Activated T-helper 1 cell treated with anti-CD3 and anti-CD28 coated beads, Interleukin-2, amount 50 U/mL, for 16 hours (primary cell): ENCODE measurements around the gene DNAJC2.
"Not testable (repeated sequence)": the region's sequence is repeated elsewhere in the genome, so short reads cannot be mapped to it uniquely, and the experiment has no call there.

Experiments
- DNase-seq, 2 donors: peaks; one replicate each; pipeline ENCODE4 v3.0.0-alpha.2; 2020; ENCODE audit warnings: low read depth in 1 of 2, low spot score in 1 of 2

DNAJC2 gene

DNA sequence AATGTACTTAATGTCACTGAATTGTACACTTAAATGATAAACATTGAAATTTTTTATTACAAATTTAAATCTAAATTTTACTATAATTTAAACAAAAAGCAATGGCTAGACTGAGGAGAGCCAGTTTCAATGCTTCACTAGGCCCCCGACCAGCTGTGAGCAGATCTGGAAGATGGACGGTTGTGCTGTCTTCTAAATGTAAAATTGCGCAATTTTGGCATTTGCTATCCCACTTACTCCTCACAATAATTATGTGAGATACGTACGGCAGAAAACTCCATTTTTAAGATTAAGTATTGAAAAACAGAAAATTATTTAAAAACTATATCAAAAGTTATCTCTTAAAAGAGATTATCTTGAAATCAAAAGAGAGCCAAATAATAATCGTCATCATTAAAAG, 71.2 kb downstream of the DNAJC2 start:
- DNase-seq = not testable (repeated sequence)

DNA sequence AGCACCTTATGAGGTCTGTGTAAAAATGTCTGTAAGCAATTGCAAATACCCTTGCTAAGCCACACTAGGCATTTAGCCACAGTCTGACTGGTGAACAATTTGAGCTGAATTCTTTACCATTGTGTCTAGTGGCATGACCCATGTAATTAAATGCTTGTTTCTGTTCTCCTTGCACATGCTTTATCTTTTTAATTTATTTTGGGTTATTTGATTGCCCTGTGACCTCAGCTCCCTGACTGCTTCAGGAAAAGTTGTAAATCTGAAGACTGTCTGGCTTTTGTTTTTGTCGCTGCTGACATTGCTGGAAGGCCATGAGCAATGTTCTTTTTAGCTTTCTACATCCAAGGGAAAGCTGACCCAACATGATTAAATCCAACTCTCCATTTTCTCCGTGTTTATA, 78.3 kb downstream of the DNAJC2 start:
- not testable (repeated sequence) for DNase-seq

DNA sequence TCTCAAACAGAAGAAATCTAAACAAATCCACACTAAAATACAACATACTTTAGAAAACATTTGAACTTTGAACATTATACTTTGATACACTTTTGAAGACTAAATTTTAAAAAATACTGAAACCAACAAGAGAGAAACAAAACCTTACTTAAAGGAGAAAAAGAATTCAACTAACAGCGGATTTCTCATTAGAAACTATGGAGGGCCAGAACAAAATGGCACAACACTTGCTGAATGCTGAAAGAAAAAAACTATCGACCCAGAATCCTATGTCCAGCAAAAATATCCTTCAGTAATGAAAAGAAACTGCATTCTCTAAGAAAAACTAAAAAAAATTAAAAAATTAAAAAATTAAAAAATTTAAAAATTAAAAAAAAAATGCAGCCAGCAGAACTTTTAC, 80.5 kb downstream of the DNAJC2 start:
- DNase-seq = not testable (repeated sequence)
